NCI-H2107 (cell line): ENCODE results near the gene LIMS1.
"Not testable (repeated sequence)": the region's sequence is repeated elsewhere in the genome, so short reads cannot be mapped to it uniquely, and the experiment has no call there.

ENCODE experiments used
- DNase-seq: peaks from one replicate; lab custom pipeline; 2025; lab: John Stamatoyannopoulos, UW

Gene LIMS1

GRCh38 chr2:108664089-108664488, 129.8 kb downstream of the LIMS1 start:
- not testable (repeated sequence) for DNase-seq

DNA sequence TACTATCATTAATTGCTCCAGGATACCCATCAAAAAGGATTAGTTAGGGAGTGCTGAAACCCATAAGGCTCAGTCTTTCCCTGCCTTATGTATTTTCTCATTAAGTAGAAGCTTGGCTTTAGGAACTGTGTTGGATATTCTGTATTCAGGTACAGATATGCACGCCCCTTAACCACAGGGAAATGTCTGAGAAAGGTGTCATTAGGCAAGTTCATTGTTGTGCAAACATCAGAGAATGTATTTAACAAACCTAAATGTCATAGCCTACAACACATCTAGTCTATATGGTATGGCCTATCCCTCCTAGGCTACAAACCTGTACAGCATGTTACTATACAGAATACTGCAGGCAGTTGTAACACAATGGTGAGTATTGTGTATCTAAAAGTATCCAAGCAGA, 130.7 kb downstream of the LIMS1 start:
- DNase-seq: not testable (repeated sequence)

- DNase-seq: not testable (repeated sequence)
Measured at GRCh38 chr2:108665975-108666374, 131.7 kb downstream of the LIMS1 start.

DNA sequence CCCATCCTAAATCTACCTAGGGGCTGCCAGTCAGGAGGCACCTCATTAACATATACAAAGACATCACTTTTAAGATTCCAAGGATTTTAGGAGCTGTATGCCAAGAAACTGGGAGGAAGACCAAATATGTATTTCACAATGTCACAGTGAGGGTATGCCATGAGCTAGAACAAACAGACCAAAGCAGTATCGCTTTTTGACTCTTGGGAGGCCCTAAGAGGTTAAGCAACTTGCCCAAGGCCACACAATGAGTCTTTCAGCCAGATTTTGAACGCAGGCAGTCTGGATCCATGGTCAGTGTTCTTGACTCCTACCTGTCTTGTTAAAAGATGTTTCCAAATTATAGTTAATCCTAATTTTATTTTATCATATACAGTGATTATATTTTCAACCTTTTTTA, 132.9 kb downstream of the LIMS1 start:
- DNase-seq: not testable (repeated sequence)

GRCh38 chr2:108670282-108670681, 136.0 kb downstream of the LIMS1 start:
- not testable (repeated sequence) for DNase-seq

DNA sequence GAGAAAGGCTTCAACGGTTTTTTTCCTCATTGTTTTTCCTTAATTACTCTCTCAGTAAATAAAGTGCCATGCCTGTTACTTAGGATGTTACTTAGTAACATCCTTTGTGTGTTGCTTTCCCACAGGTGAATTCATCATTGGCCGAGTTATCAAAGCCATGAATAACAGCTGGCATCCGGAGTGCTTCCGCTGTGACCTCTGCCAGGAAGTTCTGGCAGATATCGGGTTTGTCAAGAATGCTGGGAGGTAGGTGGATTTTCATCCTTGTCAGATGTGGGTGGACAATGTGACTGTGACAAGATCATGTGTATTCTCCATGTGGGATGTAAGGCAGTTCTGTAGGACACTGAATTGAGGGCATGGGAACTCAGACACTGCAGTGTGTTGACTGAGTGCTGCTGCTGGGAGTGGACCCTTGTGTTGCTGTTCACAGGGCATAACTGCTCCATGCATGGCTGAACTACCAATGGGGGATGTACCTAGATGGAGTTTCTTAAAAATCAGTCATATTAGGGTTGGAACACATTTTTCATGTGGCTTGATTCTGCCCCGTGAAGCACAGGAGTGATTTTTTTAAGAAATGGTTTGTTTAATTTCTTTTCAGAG, 138.0 kb downstream of the LIMS1 start:
- DNase-seq: not testable (repeated sequence)

DNA sequence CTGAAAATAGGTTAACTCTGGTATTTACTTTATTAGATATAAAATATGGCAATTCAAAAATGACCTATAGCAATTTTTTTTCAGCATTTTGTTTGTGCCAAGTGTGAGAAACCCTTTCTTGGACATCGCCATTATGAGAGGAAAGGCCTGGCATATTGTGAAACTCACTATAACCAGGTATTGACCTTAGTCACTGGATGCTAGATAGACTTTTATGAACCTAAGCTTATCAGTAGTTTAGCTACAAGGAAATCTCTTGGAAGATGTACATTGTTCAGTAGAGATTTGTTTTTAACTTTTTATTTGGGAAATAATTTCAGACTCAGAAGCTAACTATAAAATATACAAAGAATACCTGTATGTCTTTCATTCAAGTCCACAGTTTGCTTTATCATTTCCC, 142.3 kb downstream of the LIMS1 start:
- DNase-seq: not testable (repeated sequence)

DNA sequence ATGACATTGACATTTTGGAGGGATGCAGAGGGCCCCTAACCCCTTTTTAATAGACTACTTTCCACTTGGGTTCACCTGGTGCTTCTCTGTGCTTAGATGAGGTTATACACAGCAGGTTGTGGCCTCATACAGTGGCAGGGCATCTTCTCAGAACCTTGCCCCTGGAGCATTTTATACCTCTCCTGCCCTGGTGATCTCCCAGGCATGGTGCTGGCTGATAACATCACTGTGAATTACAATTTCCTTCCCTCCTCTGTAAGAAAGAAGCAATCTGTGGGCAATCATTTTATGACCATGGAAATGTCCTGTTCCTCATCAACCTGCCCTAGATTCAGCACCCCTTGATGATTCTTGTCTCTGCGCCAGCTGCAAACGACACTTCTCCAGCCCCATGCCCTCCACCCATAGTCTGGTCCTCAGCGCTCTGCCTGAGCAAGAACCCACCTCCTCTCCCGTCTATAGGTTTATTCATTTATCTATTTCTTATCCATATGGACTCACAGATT, 143.0 kb downstream of the LIMS1 start:
- DNase-seq: not testable (repeated sequence)

DNA sequence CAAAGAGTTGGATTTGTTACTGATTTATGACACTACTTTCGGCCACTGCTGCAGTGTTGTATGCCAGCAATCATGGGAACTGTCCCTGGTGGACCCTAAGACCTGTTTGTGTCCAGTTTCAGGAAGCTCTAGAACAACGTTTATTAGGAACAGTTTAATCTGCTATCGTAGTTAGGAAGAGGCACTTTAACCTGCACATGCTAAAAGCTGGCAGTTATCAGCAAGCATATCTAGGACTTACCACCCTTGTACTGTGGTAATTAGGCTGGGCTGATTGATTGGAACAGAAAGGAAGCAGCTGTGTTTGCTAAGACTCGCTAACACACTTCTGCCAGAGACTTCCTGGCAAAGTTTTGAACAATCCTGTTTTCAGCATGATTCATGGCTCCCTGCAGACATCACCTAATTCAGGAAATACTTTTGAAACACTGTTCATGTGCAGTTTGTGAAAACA, 144.0 kb downstream of the LIMS1 start:
- not testable (repeated sequence) for DNase-seq

DNA sequence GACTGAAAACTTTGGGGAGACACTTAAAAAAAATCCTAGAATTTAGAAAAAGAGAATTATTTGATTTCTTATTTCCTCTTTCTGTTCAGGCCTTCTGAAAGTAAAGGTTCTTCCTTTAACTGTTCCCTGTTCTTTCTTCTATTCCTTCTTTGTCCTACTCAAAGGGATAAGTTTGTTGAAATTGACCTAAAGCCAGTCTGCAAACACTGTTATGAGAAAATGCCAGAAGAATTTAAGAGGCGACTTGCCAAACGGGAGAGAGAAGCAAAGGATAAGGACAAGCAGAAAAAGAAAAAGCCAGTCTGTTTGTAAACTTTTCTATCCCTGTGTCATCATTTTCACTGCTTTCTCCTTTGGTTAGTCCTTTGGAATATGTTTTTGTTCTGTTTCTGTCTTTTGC, 146.5 kb downstream of the LIMS1 start:
- not testable (repeated sequence) for DNase-seq

GRCh38 chr2:108688818-108689756, 154.8 kb downstream of the LIMS1 start:
- DNase-seq: not testable (repeated sequence)

DNA sequence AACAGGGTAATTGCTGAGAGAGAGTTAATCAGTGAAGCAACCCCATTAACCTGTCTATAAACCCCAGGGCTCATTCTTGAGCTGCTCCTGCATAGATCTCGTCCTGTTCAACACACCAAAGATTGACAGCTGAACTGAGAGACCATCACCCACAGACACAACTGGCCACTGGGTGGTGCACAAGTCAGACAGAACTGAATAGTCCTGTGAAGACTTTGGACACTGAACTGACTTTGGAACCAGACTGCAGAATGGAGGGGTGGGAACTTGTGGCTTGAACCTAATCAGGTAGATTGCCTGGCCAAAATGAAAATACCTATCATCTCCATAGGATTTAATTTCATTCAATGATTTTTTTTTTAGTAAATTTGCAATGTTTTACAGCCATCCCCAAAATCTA, 155.7 kb downstream of the LIMS1 start:
- DNase-seq: not testable (repeated sequence)

DNA sequence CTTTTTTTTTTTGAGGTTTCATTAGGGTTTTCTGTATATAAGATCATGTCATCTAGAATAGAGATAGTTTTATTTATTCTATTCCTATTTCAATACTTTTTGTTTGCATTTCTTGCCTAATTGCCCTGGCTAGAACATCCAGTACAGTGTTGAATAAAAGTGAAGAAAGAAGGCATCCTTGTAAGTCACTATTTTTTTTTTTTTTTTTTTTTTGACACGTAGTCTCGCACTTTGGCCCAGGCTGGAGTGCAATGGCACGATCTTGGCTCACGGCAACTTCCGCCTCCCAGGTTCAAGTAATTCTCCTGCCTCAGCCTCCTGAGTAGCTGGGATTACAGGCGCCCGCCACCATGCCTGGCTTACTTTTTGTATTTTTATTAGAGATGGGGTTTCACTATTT, 157.2 kb downstream of the LIMS1 start:
- DNase-seq: no peak

- no peak for DNase-seq
Measured at GRCh38 chr2:108701208-108701607, 166.9 kb downstream of the LIMS1 start.

DNA sequence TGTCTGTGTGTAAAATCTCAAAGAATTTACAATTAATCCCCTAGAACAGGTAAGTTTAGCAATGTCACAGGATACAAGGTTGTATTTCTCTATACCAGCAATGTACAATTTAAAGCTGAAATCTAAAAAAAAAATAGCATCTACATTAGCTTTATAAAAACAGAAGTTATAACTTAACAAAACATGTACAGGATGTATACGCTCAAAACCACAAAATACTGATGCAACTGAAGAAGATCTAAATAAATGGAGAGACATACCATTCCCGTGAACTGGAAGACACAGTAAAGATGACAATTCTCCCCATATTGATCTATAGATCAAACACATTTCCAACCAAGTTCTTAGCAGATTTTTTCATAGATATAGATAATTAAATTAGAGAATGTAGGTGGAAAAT, 167.5 kb downstream of the LIMS1 start:
- DNase-seq: no peak

- no peak for DNase-seq
Measured at GRCh38 chr2:108704871-108705270, 170.6 kb downstream of the LIMS1 start.

GRCh38 chr2:108707300-108707699, 173.0 kb downstream of the LIMS1 start:
- DNase-seq: no peak

DNA sequence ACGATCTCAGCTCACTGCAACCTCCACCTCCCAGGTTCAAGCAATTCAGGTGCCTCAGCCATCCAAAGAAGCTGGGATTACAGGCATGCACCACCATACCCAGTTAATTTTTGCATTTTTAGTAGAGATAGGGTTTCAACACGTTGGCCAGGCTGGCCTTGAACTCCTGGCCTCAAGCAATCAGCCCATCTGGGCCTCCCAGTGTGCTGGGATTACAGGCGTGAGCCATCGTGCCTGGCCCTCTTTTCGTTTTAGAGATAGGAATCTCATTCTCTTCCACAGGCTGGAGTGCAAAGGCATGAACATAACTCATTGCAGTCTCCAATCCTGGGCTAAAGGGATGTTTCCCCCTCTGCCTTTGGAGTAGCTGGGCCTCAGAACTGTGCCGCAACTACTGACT, 182.7 kb downstream of the LIMS1 start:
- not testable (repeated sequence) for DNase-seq

DNA sequence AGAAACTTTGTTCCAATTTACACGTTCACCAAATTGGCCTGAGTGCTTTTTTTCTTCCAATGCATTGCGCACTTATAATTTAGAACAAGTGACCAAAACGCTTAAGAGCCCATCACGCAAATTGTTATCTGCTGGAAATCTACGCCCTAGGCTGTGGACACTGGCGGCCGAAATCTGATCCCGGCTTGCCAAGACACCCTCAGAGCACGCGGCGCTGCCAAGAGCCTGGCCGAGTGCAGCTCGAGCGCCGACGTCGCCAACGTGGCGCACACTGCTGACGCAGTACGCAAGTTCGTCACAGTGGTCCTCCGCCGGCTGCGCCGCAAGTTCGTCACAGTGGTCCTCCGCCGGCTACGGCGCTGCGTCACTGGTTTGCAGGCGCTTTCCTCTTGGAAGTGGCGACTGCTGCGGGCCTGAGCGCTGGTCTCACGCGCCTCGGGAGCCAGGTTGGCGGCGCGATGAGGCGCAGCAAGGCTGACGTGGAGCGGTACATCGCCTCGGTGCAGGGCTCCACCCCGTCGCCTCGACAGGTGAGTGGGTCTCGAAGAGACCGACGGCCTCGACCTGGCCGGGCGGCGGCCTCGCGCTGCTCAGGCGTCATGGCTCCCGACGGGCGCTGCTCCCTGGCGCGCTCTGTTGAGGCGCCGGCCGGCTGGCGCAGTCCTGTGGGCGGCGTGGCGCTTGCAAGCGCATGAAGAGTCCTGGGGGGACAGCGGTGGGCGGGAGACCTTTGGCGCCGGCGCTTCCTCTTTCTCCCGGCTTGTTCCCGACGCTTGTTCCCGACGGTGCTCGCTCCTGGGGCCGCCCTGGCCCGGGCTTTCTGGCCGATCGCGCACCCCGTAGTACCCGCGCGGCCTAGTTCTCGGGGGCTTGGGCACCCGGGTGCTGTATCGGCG, 185.1 kb downstream of the LIMS1 start, which contains the start of gene RANBP2:
RANBP2 (plus strand) TSS at position 334 of the 896 bp plus-strand sequence; CDS start at position 459, 125 bp downstream.
- peak; percentile 91 for DNase-seq

DNA sequence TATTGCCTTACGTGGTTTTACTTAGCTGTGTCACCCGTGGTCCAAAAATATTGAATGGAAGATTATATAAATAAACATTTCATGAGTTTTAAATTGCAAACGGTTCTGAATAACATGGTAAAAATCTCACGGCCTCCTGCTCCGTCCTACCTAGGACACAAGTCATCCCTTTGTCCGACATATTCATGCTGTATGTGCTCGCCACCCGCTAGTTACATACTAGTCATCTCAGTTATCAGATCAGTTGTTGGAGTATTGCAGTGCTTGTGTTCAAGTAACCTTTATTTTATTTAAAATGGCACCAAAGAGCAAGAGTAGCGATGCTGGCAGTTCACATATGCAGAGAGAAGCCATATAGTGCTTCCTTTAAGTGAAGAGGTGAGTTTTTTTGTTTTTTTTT, 191.8 kb downstream of the LIMS1 start:
- DNase-seq: not testable (repeated sequence)

- DNase-seq: not testable (repeated sequence)
Measured at GRCh38 chr2:108734656-108735055, 200.4 kb downstream of the LIMS1 start.
